GM06990 (cell line): Measurements from ENCODE around the gene CHAT.

Experiments used
- DNase-seq: peaks from one replicate; pipeline ENCODE4 v3.0.0-alpha.2; 2011; ENCODE audit not compliant: insufficient read length; ENCODE audit errors: extremely low read depth
- H3K27me3 ChIP-seq: replicated peaks from 2 replicates; pipeline ENCODE4 v1.6.0; 2011; ENCODE audit warnings: low read length; ENCODE audit not compliant: control insufficient read depth, insufficient read depth
- H3K36me3 ChIP-seq: 2 replicates; pipeline ENCODE4 v1.5.1; 2011; ENCODE audit warnings: low read length; ENCODE audit not compliant: control insufficient read depth, insufficient read depth
- H3K4me3 ChIP-seq: replicated peaks from 2 replicates; pipeline ENCODE4 v1.5.1; 2011; ENCODE audit warnings: low read depth, mild to moderate bottlenecking, control low read depth, low read length
- CTCF ChIP-seq: IDR thresholded peaks from 2 replicates; pipeline ENCODE4 v1.5.1; 2011; ENCODE audit warnings: low read length, control low read depth, mild to moderate bottlenecking, inconsistent platforms; ENCODE audit not compliant: insufficient read depth, poor library complexity, severe bottlenecking

CHAT gene

DNA sequence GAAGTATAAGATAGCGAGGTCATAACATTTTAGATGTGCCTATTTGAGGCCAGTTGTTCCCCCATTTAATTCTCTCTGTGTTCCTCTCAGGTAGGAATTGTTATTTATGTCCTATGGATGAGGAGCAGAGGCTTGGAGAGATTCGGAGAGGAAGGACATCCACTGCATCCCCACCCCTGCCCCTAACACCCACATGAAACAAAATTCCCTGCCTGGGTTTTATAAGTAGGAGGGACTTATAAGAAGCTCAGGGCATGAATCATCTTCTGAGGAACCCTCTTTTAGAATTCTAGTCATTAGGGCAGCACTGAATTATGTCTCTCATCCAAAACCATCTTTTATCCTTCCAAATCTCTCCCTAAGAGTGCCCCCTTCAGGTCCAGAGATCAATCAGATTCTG lies 5.0 kb downstream of the CHAT start:
- no peaks in the 10 kb centered on the region; the same call in none of the 2 replicates for H3K27me3 ChIP-seq
- no peaks in the 10 kb centered on the region for H3K36me3 ChIP-seq
- H3K4me3 ChIP-seq = no peak overlapping the region
- DNase-seq = no peak
- no peak for TF ChIP-seq CTCF

DNA sequence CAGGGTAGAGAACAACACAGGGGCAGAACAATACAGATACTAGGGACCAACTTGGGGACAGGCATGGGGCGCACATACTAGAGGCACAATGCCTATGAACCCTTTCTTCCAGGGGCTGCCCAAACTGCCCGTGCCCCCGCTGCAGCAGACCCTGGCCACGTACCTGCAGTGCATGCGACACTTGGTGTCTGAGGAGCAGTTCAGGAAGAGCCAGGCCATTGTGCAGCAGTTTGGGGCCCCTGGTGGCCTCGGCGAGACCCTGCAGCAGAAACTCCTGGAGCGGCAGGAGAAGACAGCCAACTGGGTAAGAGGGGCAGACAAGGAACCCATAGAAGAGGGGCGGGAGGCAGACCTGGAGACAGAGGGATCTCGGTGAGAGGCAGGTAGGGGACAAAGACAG lies 5.8 kb downstream of the CHAT start:
- Histone ChIP-seq H3K36me3 (no peaks in the 10 kb centered on the region), H3K4me3 (no peak overlapping the region), H3K27me3 (no peaks in the 10 kb centered on the region; the same call in none of the 2 replicates)
- no peak for DNase-seq
- TF ChIP-seq CTCF = peak; percentile 14

GRCh38 chr10:49620286-49620810 lies 6.5 kb downstream of the CHAT start:
- no peak overlapping the region for H3K4me3 ChIP-seq
- DNase-seq = no peak
- H3K27me3 ChIP-seq = no peaks in the 10 kb centered on the region; the same call in none of the 2 replicates
- no peaks in the 10 kb centered on the region for H3K36me3 ChIP-seq
- no peak for TF ChIP-seq CTCF

GRCh38 chr10:49620841-49621378 lies 7.1 kb downstream of the CHAT start:
- no peaks in the 10 kb centered on the region for H3K36me3 ChIP-seq
- TF ChIP-seq CTCF = no peak
- no peak for DNase-seq
- no peak overlapping the region for H3K4me3 ChIP-seq
- H3K27me3 ChIP-seq = no peaks in the 10 kb centered on the region; the same call in none of the 2 replicates

- H3K4me3 ChIP-seq = no peak overlapping the region
Measured at GRCh38 chr10:49621561-49621960, 7.7 kb downstream of the CHAT start.

More at GRCh38 chr10:49621561-49621960, 7.7 kb downstream of the CHAT start:
- no peaks in the 10 kb centered on the region for H3K36me3 ChIP-seq
- TF ChIP-seq CTCF = no peak
- DNase-seq = no peak
- no peaks in the 10 kb centered on the region; the same call in none of the 2 replicates for H3K27me3 ChIP-seq
